Uterus (tissue), 2 donors: ENCODE measurements around the gene FZR1.

Experiments
- CTCF ChIP-seq, 4 experiments: fragments of 200-600 bp in 2 of 4; fragments of 450-650 bp in 2 of 4; sonication (generic) in 2 of 4; IDR thresholded peaks; one replicate each; pipeline ENCODE4 v1.5.1; 2016 to 2019; ENCODE audit warnings: antibody characterized with exemption in 4 of 4, mild to moderate bottlenecking in 2 of 4, moderate library complexity in 1 of 4
- POLR2A ChIP-seq, 2 donors: fragments of 450-650 bp; IDR thresholded peaks; one replicate each; pipeline ENCODE4 v1.6.1; 2016; ENCODE audit warnings: antibody characterized with exemption in 2 of 2, mild to moderate bottlenecking in 1 of 2, moderate library complexity in 1 of 2

- TF ChIP-seq CTCF (IDR thresholded peaks at IDR 0.05) (no peak), POLR2A (IDR thresholded peaks at IDR 0.05) (no peak)
Measured at GRCh38 chr19:3511506-3512251, 5.6 kb downstream of the FZR1 start.
